Measurements from ENCODE around the gene SOX10.

Gene SOX10

GRCh38 chr22:37983860-37984791 is at the start of gene SOX10:
TSS of gene SOX10 (minus strand) at chr22:37984555. CDS start at chr22:37983784, 771 bp downstream.
- no peaks in the 10 kb centered on the region for H3K4me1 Mint-ChIP-seq
- no peak within 1 kb of the TSS for H3K4me3 Mint-ChIP-seq

GRCh38 chr22:38033522-38034277 is 49.3 kb upstream of the SOX10 start:
- Mint-ChIP-seq H3K4me3 (no peak overlapping the region), H3K9me3 (no peaks in the 10 kb centered on the region), H3K27me3 (no peaks in the 10 kb centered on the region), H3K27ac (no peak overlapping the region), H3K4me1 (no peaks in the 10 kb centered on the region)
- ATAC-seq (no peak), DNase-seq (no peak)

More at GRCh38 chr22:37983860-37984791, at the start of gene SOX10:
- Mint-ChIP-seq H3K27me3 (no peaks in the 10 kb centered on the region), H3K9me3 (no peaks in the 10 kb centered on the region), H3K27ac (peak within 1 kb of the TSS; percentile 19 to 75)
- DNase-seq (no peak), ATAC-seq (peak; percentile 32)

GRCh38 chr22:38032681-38033521 is 48.5 kb upstream of the SOX10 start:
- Mint-ChIP-seq H3K4me1 (no peaks in the 10 kb centered on the region), H3K27me3 (no peaks in the 10 kb centered on the region), H3K9me3 (no peaks in the 10 kb centered on the region), H3K4me3 (no peak overlapping the region), H3K27ac (no peak overlapping the region)
- ATAC-seq (no peak), DNase-seq (no peak)

- H3K4me1 Mint-ChIP-seq: no peaks in the 10 kb centered on the region
- H3K4me3 Mint-ChIP-seq: no peak overlapping the region
- H3K27ac Mint-ChIP-seq: no peak overlapping the region
- H3K9me3 Mint-ChIP-seq: no peaks in the 10 kb centered on the region
- ATAC-seq (no peak), DNase-seq (no peak)
- H3K27me3 Mint-ChIP-seq: no peaks in the 10 kb centered on the region
Observed at GRCh38 chr22:38031491-38031890, 47.1 kb upstream of the SOX10 start.

GRCh38 chr22:38030311-38031133 is 46.2 kb upstream of the SOX10 start:
- H3K4me1 Mint-ChIP-seq: no peaks in the 10 kb centered on the region
- no peak overlapping the region for H3K4me3 Mint-ChIP-seq
- H3K9me3 Mint-ChIP-seq: no peaks in the 10 kb centered on the region
- ATAC-seq (no peak), DNase-seq (no peak)
- no peaks in the 10 kb centered on the region for H3K27me3 Mint-ChIP-seq
- H3K27ac Mint-ChIP-seq: peak overlapping the region in 1 of 2 donors; percentile 27

- no peak for ATAC-seq
- Mint-ChIP-seq H3K9me3 (no peaks in the 10 kb centered on the region), H3K27ac (peak overlapping the region; percentile 27 to 72), H3K27me3 (no peaks in the 10 kb centered on the region), H3K4me3 (no peak overlapping the region), H3K4me1 (no peaks in the 10 kb centered on the region)
- no peak for DNase-seq
Observed at GRCh38 chr22:38029901-38030300, 45.5 kb upstream of the SOX10 start.

GRCh38 chr22:38029370-38029769 is 45.0 kb upstream of the SOX10 start:
- H3K27me3 Mint-ChIP-seq: no peaks in the 10 kb centered on the region
- no peak overlapping the region for H3K4me3 Mint-ChIP-seq
- DNase-seq: no peak
- no peaks in the 10 kb centered on the region for H3K4me1 Mint-ChIP-seq
- no peak for ATAC-seq
- no peaks in the 10 kb centered on the region for H3K9me3 Mint-ChIP-seq
- H3K27ac Mint-ChIP-seq: no peak overlapping the region

GRCh38 chr22:38028344-38029130 is 44.2 kb upstream of the SOX10 start:
- ATAC-seq (no peak), DNase-seq (no peak)
- H3K27ac Mint-ChIP-seq: no peak overlapping the region
- no peaks in the 10 kb centered on the region for H3K9me3 Mint-ChIP-seq
- H3K4me3 Mint-ChIP-seq: no peak overlapping the region
- H3K4me1 Mint-ChIP-seq: no peaks in the 10 kb centered on the region
- H3K27me3 Mint-ChIP-seq: no peaks in the 10 kb centered on the region

GRCh38 chr22:38027487-38027886 is 43.1 kb upstream of the SOX10 start:
- Mint-ChIP-seq H3K27ac (no peak overlapping the region), H3K27me3 (no peaks in the 10 kb centered on the region), H3K9me3 (no peaks in the 10 kb centered on the region), H3K4me3 (no peak overlapping the region), H3K4me1 (no peaks in the 10 kb centered on the region)
- ATAC-seq (no peak), DNase-seq (no peak)

GRCh38 chr22:38026130-38027111 is 42.1 kb upstream of the SOX10 start:
- no peak for DNase-seq
- H3K27me3 Mint-ChIP-seq: no peaks in the 10 kb centered on the region
- ATAC-seq: peak; percentile 35
- H3K9me3 Mint-ChIP-seq: no peaks in the 10 kb centered on the region
- no peak overlapping the region for H3K4me3 Mint-ChIP-seq
- no peak overlapping the region for H3K27ac Mint-ChIP-seq
- H3K4me1 Mint-ChIP-seq: no peaks in the 10 kb centered on the region

GRCh38 chr22:38025514-38025913 is 41.2 kb upstream of the SOX10 start:
- no peaks in the 10 kb centered on the region for H3K27me3 Mint-ChIP-seq
- DNase-seq (no peak), ATAC-seq (no peak)
- H3K4me1 Mint-ChIP-seq: no peaks in the 10 kb centered on the region
- no peak overlapping the region for H3K4me3 Mint-ChIP-seq
- H3K27ac Mint-ChIP-seq: no peak overlapping the region
- H3K9me3 Mint-ChIP-seq: no peaks in the 10 kb centered on the region

GRCh38 chr22:38023045-38023444 is 38.7 kb upstream of the SOX10 start:
- Mint-ChIP-seq H3K27me3 (no peaks in the 10 kb centered on the region), H3K9me3 (no peaks in the 10 kb centered on the region), H3K27ac (no peak overlapping the region), H3K4me1 (no peaks in the 10 kb centered on the region), H3K4me3 (no peak overlapping the region)
- ATAC-seq: no peak
- DNase-seq: no peak

- Mint-ChIP-seq H3K27ac (no peak overlapping the region), H3K4me1 (no peaks in the 10 kb centered on the region), H3K9me3 (no peaks in the 10 kb centered on the region), H3K4me3 (no peak overlapping the region), H3K27me3 (no peaks in the 10 kb centered on the region)
- DNase-seq (no peak), ATAC-seq (no peak)
Observed at GRCh38 chr22:38021206-38021605, 36.9 kb upstream of the SOX10 start.

Measured in stimulated activated naive CD8-positive, alpha-beta T cell treated with anti-CD3 and anti-CD28 coated beads, Interleukin-15, amount 100 ng/mL, for 72 hours (primary cell).